GM20000 (cell line): Measurements from ENCODE around the gene PKIB.

Experiments
- DNase-seq: peaks from one replicate; pipeline ENCODE4 v3.0.0; 2012; ENCODE audit warnings: low spot score
- TF ChIP-seq, protein P1 (sequence below): IDR thresholded peaks from 2 replicates; pipeline ENCODE4 v1.5.1; 2012; ENCODE audit warnings: mild to moderate bottlenecking, control low read depth; ENCODE audit errors: extremely low read depth, missing control alignments

PKIB gene, protein sequence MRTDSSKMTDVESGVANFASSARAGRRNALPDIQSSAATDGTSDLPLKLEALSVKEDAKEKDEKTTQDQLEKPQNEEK

DNA sequence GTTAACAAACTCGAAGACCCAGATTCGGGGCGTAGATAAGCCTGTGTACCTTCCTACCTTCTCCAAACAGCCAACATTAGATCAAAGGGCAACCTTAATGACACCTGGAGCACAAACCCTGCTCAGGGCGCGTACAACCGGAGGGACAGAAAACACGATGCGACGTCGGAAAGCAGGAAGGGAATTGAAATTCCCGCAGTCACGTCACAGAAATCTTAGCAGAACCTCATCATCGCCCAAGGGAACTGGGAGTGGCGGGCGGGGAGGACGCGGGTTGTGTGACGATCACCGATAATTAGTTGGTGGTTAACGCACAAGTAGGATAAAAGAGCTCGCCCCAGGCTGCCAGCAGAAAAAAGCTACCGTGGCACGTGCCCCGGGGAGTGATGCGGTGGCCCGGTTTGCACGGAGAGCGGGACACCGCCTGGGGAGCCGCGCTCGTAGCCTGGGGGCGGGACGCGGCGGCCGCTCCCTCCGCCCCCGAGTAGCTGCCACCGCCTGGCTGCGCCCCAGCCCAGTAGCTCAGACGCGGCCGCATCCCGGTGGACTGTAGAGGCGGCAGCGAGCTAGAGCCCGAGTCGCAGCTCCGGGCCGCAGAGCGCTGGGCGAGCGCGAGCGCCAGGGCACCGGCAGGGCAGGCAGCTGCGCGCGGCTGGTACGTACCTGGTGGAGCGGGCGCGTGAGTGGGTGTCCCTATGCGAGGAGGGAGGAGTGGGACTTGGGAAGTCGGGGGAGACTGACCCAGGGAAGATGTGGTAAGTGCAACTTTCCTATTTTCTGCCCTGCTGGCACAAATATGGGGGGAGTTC lies at the start of gene PKIB:
TSS of gene PKIB (plus strand) at position 525 of the 809 bp plus-strand sequence. CDS start 107,390 bp downstream, outside the sequence.
- peak; percentile 71 for DNase-seq
- TF ChIP-seq, protein P1, sequence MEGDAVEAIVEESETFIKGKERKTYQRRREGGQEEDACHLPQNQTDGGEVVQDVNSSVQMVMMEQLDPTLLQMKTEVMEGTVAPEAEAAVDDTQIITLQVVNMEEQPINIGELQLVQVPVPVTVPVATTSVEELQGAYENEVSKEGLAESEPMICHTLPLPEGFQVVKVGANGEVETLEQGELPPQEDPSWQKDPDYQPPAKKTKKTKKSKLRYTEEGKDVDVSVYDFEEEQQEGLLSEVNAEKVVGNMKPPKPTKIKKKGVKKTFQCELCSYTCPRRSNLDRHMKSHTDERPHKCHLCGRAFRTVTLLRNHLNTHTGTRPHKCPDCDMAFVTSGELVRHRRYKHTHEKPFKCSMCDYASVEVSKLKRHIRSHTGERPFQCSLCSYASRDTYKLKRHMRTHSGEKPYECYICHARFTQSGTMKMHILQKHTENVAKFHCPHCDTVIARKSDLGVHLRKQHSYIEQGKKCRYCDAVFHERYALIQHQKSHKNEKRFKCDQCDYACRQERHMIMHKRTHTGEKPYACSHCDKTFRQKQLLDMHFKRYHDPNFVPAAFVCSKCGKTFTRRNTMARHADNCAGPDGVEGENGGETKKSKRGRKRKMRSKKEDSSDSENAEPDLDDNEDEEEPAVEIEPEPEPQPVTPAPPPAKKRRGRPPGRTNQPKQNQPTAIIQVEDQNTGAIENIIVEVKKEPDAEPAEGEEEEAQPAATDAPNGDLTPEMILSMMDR: no peak

DNA sequence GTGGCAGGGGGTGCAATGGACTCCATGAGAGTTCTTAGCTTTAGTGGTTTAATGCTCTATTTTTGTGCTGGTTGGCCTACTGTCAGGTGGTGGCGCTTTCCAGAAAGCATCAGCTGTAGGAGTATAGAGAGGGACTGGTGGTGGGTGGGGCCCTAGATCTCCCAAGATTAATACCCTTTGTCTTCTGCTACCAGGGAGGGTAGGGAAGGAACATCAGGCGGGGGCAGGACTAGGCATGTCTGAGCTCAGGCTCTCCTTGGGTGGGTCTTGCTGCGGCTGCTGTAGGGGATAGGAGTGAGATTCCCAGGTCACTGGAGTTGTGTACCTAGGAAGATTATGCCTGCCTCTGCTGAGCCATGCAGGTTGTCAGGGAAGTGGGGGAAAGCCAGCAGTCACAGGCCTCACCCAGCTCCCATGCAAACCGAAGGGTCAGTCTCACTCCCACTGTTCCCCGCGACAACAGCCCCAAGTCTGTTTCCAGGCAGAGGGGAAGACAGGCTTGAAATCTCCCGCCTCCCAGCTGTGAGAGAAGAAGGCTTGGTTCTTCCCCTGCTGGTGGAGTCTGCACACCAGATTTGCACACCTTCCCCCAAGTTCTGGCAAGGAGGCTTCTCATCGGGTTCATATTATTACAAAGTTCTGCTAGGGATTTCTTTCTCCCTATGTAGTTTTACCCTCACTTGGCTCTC lies 46.7 kb upstream of the PKIB start:
- no peak for DNase-seq
- TF ChIP-seq, protein P1: no peak

DNA sequence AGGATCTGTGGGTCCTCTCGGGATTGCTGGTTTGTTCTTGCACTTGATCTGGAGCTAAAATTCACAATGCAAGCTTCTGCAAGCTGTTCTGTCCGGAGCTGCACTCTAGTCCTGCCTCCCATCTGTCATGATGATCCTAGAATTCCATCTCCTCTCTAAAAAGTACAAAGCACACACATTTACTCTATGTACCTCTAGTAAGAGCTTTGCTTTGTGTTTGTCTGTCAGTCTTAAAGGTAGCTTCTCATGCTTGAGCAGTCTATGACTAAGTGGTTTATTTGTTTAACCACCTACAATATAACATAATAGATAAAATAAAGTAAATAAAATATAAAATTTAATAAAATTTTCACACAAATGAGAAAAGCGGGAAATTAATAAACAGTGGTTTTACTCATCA lies 46.0 kb upstream of the PKIB start:
- DNase-seq: no peak
- TF ChIP-seq, protein P1: no peak

DNA sequence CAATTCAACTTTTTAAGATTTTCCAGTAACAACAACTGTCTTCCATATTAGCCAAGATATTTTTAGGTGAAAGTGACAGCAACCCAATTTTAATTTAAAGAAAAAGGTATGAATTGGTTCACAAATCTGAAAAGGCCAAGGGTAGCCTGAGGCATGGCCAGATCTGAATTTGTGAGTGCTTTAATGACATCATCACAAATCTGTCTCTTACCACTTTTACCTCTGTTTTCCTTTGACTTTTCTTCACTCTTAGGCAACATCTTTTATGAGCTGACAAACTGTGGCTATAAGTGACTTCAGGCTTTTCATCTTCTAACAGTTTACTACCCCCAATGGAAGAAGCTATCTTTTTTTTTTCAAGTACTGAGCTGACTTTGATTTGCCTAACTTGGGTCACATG lies 44.5 kb upstream of the PKIB start:
- DNase-seq: no peak
- TF ChIP-seq, protein P1: no peak

DNA sequence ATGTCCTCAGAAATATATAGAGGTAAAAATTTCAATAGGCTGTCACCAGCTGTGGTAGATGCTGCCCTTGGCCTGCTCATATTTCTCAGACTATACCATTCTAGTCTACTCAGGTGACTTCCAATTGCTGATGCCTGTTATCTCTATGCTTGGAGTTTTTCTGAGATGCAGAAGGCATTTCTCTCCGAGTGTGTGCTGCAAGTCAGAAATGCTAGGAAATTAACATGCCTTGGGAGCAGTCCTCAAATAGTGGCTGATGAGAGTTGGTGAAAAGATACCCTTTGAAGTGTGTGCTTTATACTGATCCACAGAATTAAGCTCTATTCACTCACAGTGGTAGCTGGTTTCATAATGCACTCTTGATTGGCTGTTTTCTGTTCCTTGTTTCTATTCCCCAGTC lies 43.2 kb upstream of the PKIB start:
- no peak for DNase-seq
- TF ChIP-seq, protein P1: no peak

DNA sequence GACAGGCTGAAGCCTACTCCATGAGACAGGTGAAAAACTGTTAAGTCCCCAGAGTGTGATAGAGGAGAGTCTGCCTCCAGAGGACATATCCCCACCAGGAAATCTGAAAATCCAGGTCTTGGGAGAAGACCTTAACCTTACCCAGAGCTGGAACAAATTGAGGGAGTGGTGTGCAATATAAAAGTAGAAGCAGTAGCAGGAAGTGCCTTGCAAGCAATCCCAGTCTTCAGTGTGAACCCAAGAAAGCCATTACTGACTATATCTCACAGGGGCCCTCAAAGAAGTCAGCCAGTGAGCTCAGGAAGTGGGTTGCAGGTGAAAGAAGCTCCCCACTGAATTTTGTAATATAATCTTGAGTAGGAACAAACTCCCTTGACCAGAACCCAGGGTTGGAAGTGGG lies 41.9 kb upstream of the PKIB start:
- TF ChIP-seq, protein P1: no peak
- DNase-seq: no peak

DNA sequence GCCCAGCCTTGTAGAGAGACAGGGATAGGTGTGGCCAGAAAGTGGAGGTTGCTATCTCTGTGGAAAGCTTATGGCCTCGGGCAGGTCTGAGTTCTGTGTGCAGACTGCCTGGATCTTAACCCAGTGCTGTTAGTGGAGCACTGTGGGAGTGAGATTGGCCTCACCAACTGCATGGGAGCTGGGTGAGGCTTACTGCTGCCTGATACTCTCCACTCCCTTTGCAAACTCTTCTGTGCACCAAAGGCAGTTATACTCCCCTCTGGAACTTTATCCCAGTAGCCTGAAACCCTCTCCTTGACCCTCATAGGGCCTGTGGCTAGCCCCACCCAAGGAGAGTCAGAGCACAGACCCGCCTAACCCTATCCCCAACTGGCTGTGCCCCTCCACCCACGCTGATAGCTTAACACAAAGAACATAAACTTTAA lies 41.4 kb upstream of the PKIB start:
- TF ChIP-seq, protein P1: no peak
- no peak for DNase-seq
